ENCODE data around the gene CLEC4E.

GRCh38 chr12:8544295-8544694 lies 3.6 kb upstream of the CLEC4E start:
- TF ChIP-seq YY1 (IDR thresholded peaks at IDR 0.05; ENCODE audit: insufficient read depth, insufficient read length) (no peak), ZNF274 (IDR thresholded peaks at IDR 0.05; ENCODE audit: low read depth, low read length) (no peak), SUZ12 (IDR thresholded peaks at IDR 0.05; ENCODE audit: extremely low read depth, insufficient read depth, insufficient read length) (no peak)

All from NT2/D1 (cell line).